ENCODE data around the gene AFF1. TPM values are rescaled to one million over a fixed set of nuclear protein-coding genes. Genes with fewer than 3 reads are reported as not detected.

The AFF1 gene
- total RNA-seq, 1 experiment from 2014 or later, result 3.2 TPM

DNA sequence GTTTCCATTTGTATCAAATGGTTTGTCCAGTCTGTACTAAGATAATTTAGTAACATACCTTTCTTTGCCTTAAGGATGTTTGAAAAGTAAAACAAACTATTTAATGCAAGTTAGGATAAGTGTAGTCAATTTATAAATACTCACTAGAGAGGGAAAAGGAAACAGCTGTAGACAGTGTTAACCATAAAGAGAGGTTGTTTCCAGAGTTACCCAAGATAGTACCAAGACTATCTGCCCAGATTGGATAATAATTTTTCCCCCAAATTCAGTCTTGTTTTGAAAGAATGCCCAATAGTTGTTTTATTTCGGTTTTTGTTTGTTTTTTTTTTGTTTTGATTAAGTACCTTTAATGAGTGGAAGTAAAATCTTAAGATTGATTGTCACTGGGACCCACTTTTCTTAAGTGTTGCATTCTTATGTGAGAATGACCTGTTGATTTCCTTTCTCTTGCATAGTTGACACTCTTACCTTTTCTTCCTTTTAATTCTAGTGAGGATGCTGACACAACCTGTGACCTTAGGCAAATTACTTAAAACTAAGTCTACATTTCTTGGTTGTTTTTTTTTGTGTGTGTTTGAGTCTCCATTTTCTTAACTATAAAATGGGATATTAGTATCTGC lies 12.8 kb downstream of the AFF1 start:
- no peak for DNase-seq (ENCODE audit: extremely low read depth, low read depth)

DNA sequence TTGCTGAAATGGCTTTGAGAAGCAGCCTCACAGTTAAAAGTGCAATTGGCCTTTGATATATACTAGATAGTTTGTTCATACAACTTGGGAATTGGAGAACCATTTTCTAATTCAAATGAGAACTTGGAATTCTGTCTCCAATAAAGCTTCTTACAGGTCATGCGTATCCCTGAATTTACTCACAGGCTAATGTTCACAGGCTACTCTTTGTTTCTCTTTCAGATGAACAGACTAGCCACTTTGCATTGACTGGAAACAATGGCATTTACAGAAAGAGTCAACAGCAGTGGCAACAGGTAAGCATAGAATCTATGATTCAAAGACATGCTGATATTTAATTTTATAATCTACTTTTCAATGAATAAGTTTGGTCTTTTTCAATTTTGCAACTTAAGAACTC lies 13.5 kb downstream of the AFF1 start:
- no peak for DNase-seq (ENCODE audit: extremely low read depth, low read depth)

GRCh38 chr4:86950831-86951525 lies 16.2 kb downstream of the AFF1 start:
- no peak for DNase-seq (ENCODE audit: extremely low read depth, low read depth)

GRCh38 chr4:86955888-86956451 lies 21.2 kb downstream of the AFF1 start:
- no peak for DNase-seq (ENCODE audit: extremely low read depth, low read depth)

- no peak for DNase-seq (ENCODE audit: extremely low read depth, low read depth)
These were observed 22.4 kb downstream of the AFF1 start for GRCh38 chr4:86957215-86957614.

GRCh38 chr4:86959588-86960500 lies 25.0 kb downstream of the AFF1 start:
- no peak for DNase-seq (ENCODE audit: extremely low read depth, low read depth)

DNA sequence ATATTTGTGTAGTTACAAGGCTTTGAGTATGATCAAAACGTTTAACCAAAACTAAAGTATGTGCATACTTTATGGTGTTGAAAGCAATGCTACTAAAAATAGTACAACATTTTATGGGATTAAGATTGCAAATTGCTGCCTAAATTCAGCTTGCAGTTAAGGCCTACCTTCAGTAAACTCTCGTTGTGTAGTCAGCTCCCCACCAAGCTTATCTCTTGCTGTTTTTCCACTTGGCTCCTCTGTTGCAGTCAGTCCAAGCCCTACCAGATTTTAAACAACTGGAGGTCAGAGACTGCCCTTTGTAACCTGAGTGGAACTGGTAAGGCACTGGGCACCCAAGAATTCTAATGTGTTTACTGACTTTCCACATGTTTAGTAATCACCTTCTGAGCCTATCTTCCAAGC lies 25.7 kb downstream of the AFF1 start:
- DNase-seq (ENCODE audit: extremely low read depth, low read depth), result no peak

DNA sequence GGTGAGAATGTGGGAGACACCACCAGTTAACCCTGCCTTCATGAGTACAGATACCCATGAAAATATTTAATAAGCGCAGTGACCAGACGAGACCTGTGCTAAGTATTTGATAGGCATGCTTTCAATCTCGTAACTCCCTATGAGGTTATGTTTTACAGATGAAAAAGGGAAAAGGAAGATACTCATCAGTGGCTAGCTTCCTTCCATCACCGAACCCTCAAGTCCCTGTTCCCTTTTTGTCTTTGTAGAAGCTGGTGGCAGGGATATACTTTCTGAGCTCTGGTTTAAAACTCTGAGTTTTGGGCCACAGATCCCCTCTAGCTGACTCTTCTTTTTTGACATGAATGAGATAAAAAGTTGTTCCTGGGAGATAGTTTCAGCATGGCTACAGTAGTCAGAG lies 26.3 kb downstream of the AFF1 start:
- DNase-seq (ENCODE audit: extremely low read depth, low read depth), result no peak

DNA sequence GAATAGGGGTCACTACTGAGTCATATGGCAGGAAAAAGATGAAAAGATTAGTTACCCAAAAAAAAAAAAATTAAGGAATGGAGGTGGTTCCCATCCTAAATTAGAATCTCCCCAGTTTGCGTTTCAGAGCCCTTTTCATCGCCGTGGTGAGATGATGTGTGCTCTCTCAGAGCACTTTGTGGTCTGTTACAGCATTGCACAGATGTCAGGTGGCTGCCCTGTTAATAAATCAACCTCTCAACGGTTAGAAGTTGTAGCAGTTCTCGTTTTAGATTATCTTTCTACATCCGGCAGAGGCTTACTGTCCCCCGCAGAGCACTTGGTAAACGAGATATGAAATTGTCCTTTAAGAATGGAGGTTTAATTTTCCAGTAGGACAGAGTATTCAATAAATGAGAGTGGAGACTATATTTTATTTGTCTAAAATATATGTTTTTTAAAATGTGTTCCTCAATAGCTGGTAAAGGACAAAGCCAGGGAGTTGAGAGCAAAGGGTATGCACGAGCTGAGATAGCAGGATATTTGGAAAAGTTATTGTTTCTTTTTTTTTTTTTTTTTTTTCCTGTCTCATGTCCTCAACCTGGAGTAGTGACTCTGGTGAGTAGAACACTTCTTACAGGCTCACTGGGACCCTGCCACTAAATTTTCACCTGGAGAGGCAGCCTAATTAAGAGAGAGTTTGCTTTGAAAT lies 26.9 kb downstream of the AFF1 start:
- DNase-seq (ENCODE audit: extremely low read depth, low read depth), result no peak

- no peak for DNase-seq (ENCODE audit: extremely low read depth, low read depth)
These were observed 28.9 kb downstream of the AFF1 start for GRCh38 chr4:86963697-86964096.

GRCh38 chr4:86965019-86965976 lies 30.5 kb downstream of the AFF1 start:
- no peak for DNase-seq (ENCODE audit: extremely low read depth, low read depth)

- DNase-seq (ENCODE audit: extremely low read depth, low read depth), result no peak
These were observed 32.3 kb downstream of the AFF1 start for GRCh38 chr4:86967073-86967472.

DNA sequence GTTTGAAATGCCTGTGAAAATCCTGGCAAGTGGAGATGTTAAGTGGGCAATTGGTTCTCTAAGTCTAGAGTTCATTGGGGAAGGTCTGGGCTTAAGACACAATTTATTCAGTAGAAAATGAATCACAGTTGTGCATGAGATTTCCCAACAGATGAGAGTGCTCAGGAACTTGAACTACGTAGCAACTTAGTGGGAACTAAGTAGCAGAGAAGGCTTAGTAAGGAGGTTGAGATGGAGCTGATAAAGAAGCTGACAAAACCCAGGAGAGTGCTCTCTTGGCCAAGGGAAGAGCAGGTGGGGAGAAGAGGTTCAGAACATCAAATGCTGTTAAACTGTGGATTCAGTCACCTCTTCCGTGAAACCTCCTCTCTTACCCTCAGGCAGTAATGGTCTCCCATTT lies 33.0 kb downstream of the AFF1 start:
- no peak for DNase-seq (ENCODE audit: extremely low read depth, low read depth)

DNA sequence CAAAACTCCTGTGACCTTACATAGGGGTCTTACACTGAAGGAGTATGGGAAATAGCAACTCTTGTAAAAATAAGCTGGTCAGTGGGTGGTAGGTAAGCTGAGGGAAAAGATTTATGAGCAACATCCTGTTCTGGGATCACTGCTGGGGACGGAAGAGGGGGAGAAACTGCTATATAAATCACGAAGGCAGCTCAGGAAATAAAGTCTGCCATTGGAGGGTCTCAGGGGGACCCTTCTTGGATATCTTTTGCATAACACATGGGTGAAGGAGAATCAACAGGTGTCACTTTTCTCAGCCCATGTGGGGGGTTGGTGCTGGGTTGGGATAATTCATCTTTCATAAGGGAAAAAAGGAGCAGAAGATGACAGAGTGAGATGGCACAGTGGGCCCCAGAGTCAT lies 33.7 kb downstream of the AFF1 start:
- DNase-seq (ENCODE audit: extremely low read depth, low read depth), result no peak

- DNase-seq (ENCODE audit: extremely low read depth, low read depth), result no peak
These were observed 35.9 kb downstream of the AFF1 start for GRCh38 chr4:86970447-86971354.

DNA sequence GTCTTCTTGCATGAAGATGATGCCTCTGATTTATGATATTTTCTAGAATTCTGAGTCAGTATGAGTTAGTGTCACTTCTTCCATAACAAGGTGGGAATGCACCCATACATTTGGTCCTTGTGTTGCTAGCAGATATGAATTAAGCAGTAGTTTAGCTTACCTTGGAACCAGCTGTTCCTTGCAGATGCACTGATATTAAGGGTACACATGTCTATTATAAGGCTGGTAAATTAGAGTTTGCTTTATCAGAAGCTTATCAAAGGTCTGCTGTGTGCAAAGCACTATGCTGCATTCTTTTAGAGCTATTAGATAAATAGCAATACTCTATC lies 36.5 kb downstream of the AFF1 start:
- DNase-seq (ENCODE audit: extremely low read depth, low read depth), result no peak

GRCh38 chr4:86972997-86973396 lies 38.2 kb downstream of the AFF1 start:
- no peak for DNase-seq (ENCODE audit: extremely low read depth, low read depth)

DNA sequence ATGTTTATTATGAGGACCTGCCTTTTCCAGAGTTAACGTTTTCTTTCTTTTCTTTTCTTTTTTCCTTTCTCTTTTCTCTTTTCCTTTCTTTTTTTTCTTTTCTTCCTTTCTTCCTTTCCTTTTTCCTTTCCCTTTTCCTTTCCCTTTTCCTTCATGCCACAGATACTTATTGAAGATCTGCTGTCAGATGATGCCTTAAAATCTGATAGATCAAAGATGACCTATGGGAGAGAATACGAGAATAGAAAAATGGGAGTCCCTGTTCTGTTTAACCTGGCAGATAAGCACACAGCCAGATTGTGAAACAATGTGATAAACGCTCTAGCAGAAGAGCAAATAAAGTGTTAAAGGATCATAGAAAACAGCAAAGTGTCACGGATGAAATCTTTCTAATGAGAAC lies 38.9 kb downstream of the AFF1 start:
- no peak for DNase-seq (ENCODE audit: extremely low read depth, low read depth)

GRCh38 chr4:86974551-86974994 lies 39.8 kb downstream of the AFF1 start:
- no peak for DNase-seq (ENCODE audit: extremely low read depth, low read depth)
